ENCODE measurements around the gene PPP6R1. TPM values are rescaled to one million over a fixed set of nuclear protein-coding genes. Genes with fewer than 3 reads are reported as not detected.

PPP6R1 gene
- total and polyA plus RNA-seq, 7 donors = 17.1 to 78.1 (median 22.9) TPM

DNA sequence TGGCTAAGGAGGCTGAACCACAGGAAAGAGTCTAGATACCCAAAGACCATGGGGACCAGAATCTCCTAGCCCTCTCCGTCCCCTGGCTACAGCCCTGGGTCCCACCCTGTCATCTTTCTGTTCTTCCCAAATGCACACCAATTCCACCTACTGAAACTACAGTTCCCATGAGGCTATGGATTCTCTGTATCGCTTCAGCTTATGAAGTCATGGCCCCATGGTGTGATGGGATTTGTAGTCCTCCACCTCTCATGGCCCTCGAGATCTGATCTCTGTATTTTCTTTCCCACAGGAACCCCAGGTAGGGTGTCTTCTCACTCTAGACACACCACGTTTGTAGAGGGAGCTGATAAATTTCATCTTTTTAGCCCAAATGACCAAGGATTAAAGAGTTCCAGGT lies 61.3 kb downstream of the PPP6R1 start:
- H3K36me3 ChIP-seq = no peaks in the 10 kb centered on the region
- 73 to 84% methylated on average over 4 of the region's 4 CpGs for WGBS, 2 donors
- H3K27me3 ChIP-seq = peaks cover 0 to 6% (median 0%) of the 10 kb centered on the region in 3 donors

DNA sequence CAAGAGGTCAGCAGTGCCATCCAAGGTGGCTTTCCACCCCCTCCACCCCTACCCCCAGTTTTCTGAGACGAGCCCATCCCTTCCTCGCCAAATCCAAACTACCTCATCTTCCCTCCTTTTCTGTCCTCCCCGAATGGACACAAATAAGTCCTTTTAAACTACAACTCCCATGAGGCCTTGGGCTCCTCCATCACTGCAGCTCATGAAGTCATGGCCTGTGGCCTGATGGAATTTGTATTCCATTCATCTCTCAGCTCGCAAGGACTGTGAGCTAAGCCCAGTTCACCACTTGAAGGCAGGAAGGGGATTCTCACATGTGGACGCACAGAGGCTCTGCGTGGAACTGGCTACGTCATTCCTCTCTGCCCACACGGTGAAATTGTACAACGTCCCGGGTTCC lies 62.0 kb downstream of the PPP6R1 start:
- intact Hi-C loops (cut with DNase I) = no loop called here
- H3K27me3 ChIP-seq = peaks cover 0 to 9% (median 0%) of the 10 kb centered on the region in 3 donors
- 91 to 94% methylated on average over 10 of the region's 10 CpGs for WGBS, 2 donors

More for the DNA sequence above, 61.3 kb downstream of the PPP6R1 start:
- TF ChIP-seq EP300 (IDR thresholded peaks at IDR 0.05) (no peak), CTCF (IDR thresholded peaks at IDR 0.05) (no peak), POLR2A (IDR thresholded peaks at IDR 0.05) (no peak)
- Histone ChIP-seq H3K27ac (no peak overlapping the region), H3K9me3 (no peaks in the 10 kb centered on the region), H3K4me1 (no peaks in the 10 kb centered on the region), H3K4me3 (no peak overlapping the region)
- intact Hi-C loops (cut with DNase I) = no loop called here
- no peak for DNase-seq

GRCh38 chr19:55193481-55193880 lies 65.3 kb downstream of the PPP6R1 start:
- Histone ChIP-seq H3K9me3 (no peaks in the 10 kb centered on the region), H3K36me3 (no peaks in the 10 kb centered on the region), H3K4me1 (no peaks in the 10 kb centered on the region), H3K4me3 (no peak overlapping the region), H3K27ac (no peak overlapping the region), H3K27me3 (peaks cover 0 to 9% (median 0%) of the 10 kb centered on the region in 3 donors)
- intact Hi-C loops (cut with DNase I) = no loop called here
- no peak for DNase-seq
- no peak for TF ChIP-seq EP300 (IDR thresholded peaks at IDR 0.05)
- no peak for TF ChIP-seq POLR2A (IDR thresholded peaks at IDR 0.05)
- TF ChIP-seq POLR2AphosphoS5 (IDR thresholded peaks at IDR 0.05) = no peak
- TF ChIP-seq CTCF (IDR thresholded peaks at IDR 0.05) = no peak
- WGBS, 2 donors = 82 to 88% methylated on average over 12 of the region's 12 CpGs

More for the DNA sequence above, 62.0 kb downstream of the PPP6R1 start:
- Histone ChIP-seq H3K36me3 (no peaks in the 10 kb centered on the region), H3K27ac (no peak overlapping the region), H3K4me1 (no peaks in the 10 kb centered on the region), H3K9me3 (no peaks in the 10 kb centered on the region), H3K4me3 (no peak overlapping the region)
- no peak for DNase-seq
- no peak for TF ChIP-seq POLR2A (IDR thresholded peaks at IDR 0.05)
- TF ChIP-seq CTCF (IDR thresholded peaks at IDR 0.05) = no peak
- TF ChIP-seq EP300 (IDR thresholded peaks at IDR 0.05) = no peak
- no peak for TF ChIP-seq POLR2AphosphoS5 (IDR thresholded peaks at IDR 0.05)

GRCh38 chr19:55189403-55189835 lies 69.4 kb downstream of the PPP6R1 start:
- Histone ChIP-seq H3K4me3 (no peak overlapping the region), H3K4me1 (no peaks in the 10 kb centered on the region), H3K36me3 (no peaks in the 10 kb centered on the region), H3K27ac (no peak overlapping the region), H3K27me3 (peaks cover 0 to 25% (median 0%) of the 10 kb centered on the region in 3 donors), H3K9me3 (no peaks in the 10 kb centered on the region)
- peak in 2 of 4 donors; percentile 6 to 30 for TF ChIP-seq POLR2AphosphoS5 (IDR thresholded peaks at IDR 0.05)
- no peak for TF ChIP-seq EP300 (IDR thresholded peaks at IDR 0.05)
- TF ChIP-seq CTCF (IDR thresholded peaks at IDR 0.05) = no peak
- no peak for TF ChIP-seq POLR2A (IDR thresholded peaks at IDR 0.05)
- DNase-seq = peak; percentile 87
- intact Hi-C loops (cut with DNase I) = no loop called here
- 75 to 84% methylated on average over 15 of the region's 15 CpGs for WGBS, 2 donors

DNA sequence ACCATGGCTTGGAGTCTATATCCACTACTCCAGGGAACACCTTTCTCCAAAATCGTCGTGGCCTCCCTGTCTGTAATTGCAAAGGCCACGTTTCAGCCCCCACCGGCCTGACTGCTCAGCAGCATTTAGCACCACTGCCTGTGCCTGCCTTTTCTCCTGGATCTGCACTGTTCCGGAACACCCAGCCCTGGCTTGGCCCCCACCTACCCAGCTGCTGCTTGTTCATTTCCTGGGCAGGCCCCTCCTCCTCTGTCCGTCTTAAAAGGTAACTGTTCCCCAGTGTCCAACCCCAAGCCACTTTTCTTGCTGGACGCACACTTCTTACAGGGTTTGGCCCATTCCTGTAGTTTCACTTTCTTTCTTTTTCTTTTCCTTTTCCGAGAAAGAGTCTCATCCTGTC lies 70.2 kb downstream of the PPP6R1 start:
- intact Hi-C loops (cut with DNase I) = no loop called here
- peak overlapping the region in 1 of 4 donors; percentile 34 for H3K27ac ChIP-seq
- H3K36me3 ChIP-seq = no peaks in the 10 kb centered on the region
- 59 to 64% methylated on average over 8 of the region's 8 CpGs for WGBS, 2 donors
- H3K4me1 ChIP-seq = no peaks in the 10 kb centered on the region
- no peak overlapping the region for H3K4me3 ChIP-seq
- H3K9me3 ChIP-seq = no peaks in the 10 kb centered on the region
- TF ChIP-seq POLR2AphosphoS5 (IDR thresholded peaks at IDR 0.05) (no peak), POLR2A (IDR thresholded peaks at IDR 0.05) (no peak), EP300 (IDR thresholded peaks at IDR 0.05) (no peak), CTCF (IDR thresholded peaks at IDR 0.05) (no peak)
- H3K27me3 ChIP-seq = peaks cover 0 to 26% (median 0%) of the 10 kb centered on the region in 3 donors
- no peak for DNase-seq
